CD4-positive, alpha-beta T cell treated with Interferon gamma for 1 hour (primary cell): ENCODE results near the gene ASCC1.
"Not testable (repeated sequence)": the region's sequence is repeated elsewhere in the genome, so short reads cannot be mapped to it uniquely, and the experiment has no call there.

Experiments
- DNase-seq: peaks from one replicate; pipeline ENCODE4 v3.0.0-alpha.2; 2020

Gene ASCC1

DNA sequence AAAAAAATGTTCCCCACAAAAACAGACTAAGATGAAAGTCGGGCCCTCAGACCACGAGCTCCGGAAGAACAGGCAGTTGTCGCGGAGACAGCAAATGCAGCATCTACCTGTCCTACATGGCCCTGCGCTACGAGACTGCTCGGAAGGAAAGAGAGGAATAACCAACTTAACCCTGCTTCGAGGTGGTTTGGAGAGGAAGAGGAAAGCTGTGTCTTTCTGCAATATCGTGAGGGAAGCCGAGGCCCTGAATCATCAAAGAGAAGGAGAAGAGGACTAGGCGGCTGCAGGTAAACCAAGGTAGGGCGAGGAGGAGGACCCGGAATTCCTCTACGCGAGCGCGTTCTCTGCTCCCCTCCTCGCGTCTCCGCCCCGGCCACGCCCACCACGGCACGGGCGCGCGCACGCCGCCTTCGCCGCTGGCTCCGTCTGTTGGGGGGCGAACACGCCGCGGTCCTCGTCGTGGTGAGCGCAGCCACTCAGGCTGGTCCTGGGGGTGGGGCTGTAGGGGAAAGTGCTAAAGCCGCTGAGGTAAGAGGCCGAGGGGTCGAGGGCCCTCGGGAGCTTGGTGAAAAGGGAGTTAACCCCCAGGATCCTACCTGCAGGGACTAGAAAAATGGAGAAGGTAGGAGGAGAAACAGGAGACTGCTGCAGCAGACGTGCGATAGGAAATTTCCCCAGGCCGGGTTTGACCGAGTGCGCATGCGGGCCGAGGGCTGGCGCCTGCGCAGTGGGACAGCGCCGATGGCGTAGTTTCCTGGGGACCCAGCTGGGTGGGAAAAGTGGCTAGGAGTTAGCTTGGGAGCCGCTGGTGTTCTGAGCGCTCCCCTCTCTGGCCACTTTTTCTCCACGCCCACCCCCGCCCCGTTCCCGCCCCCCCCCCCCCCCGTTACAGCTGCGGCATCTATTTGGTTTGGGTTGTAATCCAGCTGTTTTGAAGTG is at the start of gene ASCC1, which contains the start of gene ANAPC16:
TSS of gene ASCC1 (minus strand) at position 666 of the 939 bp plus-strand sequence. CDS start 2,978 bp downstream, outside the sequence.
TSS of gene ANAPC16 (plus strand) at position 402 of the 939 bp plus-strand sequence. CDS start 7,903 bp downstream, outside the sequence.
- peak; percentile 92 for DNase-seq

DNA sequence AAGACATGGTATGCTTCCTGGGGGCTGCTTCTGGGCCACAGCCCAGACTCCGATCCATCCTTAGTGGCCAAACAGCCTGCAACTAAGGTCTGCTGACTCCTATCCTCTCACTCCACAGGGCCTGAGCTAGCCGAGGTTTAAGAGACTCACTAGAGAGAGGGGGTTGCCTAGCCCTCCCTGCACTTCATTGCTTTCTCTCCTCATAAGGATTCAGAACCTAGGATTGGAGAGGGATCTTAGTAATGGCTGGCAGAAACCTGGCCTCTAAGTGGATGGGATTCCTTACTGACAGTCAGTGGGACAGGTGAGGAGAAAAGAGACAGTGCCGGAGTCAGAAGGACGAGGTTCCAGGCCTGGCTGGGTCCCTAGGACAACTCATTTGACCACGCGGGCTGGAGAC is 49.4 kb upstream of the ASCC1 start:
- DNase-seq: no peak

- no peak for DNase-seq
Observed at GRCh38 chr10:72264536-72264935, 48.5 kb upstream of the ASCC1 start.

DNA sequence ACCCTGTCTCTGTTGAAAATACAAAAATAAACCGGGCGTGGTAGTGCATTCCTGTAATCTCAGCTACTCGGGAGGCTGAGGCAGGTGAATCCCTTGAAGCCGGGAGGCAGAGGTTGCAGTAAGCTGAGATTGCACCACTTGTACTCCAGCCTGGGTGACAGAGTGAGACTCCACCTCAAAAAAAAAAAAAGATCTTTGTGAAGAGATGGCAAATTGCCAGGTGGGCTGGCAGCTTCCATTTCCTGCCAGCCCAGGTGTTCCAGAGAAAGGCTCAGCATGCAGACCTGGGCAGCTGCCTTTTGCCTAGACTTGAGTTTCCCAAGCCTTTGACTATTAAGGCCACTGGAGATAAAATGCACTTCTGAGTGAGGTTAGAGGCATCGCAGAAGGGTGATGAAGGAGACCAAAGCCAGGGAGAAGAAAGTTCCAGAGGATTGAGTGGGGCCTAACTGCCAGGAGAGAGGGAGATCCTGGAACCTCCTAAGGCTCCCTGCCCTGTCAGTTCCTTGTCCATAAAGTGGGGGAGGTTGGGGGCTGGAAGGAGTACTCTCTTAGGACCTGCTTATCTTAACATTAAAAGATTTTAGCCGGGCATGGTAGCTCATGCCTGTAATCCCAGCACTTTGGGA is 47.7 kb upstream of the ASCC1 start:
- DNase-seq: peak; percentile 44

- no peak for DNase-seq
Observed at GRCh38 chr10:72261784-72262404, 45.8 kb upstream of the ASCC1 start.

DNA sequence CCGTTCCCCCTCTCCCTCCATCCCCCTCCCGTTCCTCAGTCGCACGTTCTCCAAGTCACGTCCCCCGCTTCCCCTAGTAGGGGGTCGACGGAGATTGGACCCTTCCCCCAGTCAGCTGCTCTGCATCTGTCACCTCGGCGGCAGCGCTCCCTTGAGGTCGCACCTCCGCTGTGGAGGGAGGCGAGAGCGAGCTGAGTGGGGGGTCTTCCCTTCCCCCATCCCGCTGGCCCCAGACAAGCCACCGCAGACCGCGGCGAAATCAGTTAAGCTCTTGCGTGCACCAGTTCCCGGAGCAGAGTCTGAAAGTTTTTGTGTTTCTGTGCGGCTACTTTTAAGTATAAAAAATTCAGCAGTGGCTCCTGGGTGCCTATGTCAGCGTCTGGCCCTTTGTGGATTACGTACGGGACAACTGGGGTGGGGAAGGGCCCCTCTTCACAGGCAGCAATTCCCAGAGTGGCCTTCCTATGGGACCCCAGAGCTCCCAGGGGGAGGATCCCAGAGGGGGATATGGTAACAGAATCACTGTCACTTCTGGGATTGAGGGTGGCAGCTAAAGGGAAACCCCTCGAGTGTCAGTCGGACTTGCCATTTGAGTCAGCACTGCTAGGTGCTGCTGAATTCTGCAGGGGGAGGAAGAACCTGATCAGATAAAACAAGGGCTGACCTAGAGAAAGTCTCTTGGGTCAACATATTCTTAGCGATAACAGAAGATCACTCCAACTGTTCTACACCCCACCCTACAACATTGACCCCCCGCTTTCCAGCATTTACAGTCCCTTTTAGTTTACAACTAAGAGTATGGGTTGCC is 45.1 kb upstream of the ASCC1 start:
- peak; percentile 35 for DNase-seq

- peak; percentile 86 for DNase-seq
Observed at GRCh38 chr10:72260239-72260975, 44.3 kb upstream of the ASCC1 start.

GRCh38 chr10:72259491-72260238 is 43.6 kb upstream of the ASCC1 start:
- no peak for DNase-seq

- DNase-seq: no peak
Observed at GRCh38 chr10:72258617-72259016, 42.5 kb upstream of the ASCC1 start.

GRCh38 chr10:72257051-72257892 is 41.2 kb upstream of the ASCC1 start:
- peak; percentile 36 for DNase-seq

- no peak for DNase-seq
Observed at GRCh38 chr10:72255977-72256729, 40.1 kb upstream of the ASCC1 start.

GRCh38 chr10:72254813-72255568 is 38.9 kb upstream of the ASCC1 start:
- DNase-seq: peak; percentile 46

DNA sequence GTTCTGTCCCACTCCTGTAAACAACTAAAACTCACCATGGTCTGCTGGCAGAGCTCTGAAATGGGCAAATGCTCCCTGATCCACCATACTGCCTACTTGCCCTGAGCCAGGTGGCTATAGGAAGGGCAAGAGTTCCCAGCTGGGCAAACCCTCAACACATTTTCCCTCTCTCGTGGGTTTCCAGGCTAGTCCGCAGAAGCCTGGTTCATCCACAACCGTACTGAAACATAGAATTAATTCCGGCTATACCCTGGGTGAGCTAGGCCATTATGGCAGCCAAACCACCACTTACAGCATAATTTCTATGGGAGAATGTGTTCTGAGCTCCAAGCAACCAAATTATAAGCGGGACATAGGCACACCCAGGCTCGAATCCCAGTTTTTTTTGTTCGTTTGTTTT is 37.5 kb upstream of the ASCC1 start:
- DNase-seq: no peak

- no peak for DNase-seq
Observed at GRCh38 chr10:72252972-72253371, 36.9 kb upstream of the ASCC1 start.

- DNase-seq: no peak
Observed at GRCh38 chr10:72251635-72252034, 35.6 kb upstream of the ASCC1 start.

DNA sequence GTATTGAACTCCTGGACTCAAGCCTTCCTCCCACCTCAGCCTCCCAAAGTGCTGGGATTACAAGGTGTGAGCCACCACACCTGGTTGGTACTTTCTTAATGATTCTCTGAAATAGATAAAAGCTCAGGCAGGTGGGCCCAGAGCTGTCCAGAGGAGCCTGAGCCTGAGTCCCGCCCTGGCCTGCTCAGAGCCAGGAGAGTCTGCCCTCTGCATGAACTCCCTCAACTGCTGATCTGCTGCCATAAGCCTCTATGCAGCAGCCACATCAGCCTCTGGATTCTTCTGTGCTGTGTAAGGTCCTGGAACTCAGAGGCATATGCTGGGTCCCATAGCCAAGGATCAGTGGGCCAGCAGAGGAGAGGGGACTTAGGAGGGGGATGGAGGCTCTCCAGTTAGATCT is 34.6 kb upstream of the ASCC1 start:
- no peak for DNase-seq

- not testable (repeated sequence) for DNase-seq
Observed at GRCh38 chr10:72249176-72249862, 33.2 kb upstream of the ASCC1 start.
